C4-2B (cell line): ENCODE data around the gene MBOAT2.
"Not testable (repeated sequence)": the region's sequence is repeated elsewhere in the genome, so short reads cannot be mapped to it uniquely, and the experiment has no call there.

ENCODE experiments used
- ZFX ChIP-seq: fragments of 450-650 bp; IDR thresholded peaks from 2 replicates; pipeline ENCODE4 v1.6.1; 2017
- TF ChIP-seq, protein P1 (sequence below): fragments of 450-650 bp; conservative IDR thresholded peaks from 2 replicates; pipeline ENCODE4 v1.5.1; 2017; ENCODE audit warnings: mild to moderate bottlenecking

DNA sequence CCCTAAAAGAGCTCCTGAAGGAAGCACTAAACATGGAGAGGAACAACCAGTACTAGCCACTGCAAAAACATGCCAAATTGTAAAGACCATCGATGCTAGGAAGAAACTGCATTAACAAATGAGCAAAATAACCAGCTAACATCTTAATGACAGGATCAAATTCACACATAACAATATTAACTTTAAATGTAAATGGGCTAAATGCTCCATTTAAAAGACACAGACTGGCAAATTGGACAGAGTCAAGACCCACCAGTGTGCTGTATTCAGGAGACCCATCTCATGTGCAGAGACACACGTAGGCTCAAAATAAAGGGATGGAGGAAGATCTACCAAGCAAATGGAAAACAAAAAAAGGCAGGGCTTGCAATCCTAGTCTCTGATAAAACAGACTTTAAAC is 34.1 kb downstream of the MBOAT2 start:
- TF ChIP-seq, protein P1, sequence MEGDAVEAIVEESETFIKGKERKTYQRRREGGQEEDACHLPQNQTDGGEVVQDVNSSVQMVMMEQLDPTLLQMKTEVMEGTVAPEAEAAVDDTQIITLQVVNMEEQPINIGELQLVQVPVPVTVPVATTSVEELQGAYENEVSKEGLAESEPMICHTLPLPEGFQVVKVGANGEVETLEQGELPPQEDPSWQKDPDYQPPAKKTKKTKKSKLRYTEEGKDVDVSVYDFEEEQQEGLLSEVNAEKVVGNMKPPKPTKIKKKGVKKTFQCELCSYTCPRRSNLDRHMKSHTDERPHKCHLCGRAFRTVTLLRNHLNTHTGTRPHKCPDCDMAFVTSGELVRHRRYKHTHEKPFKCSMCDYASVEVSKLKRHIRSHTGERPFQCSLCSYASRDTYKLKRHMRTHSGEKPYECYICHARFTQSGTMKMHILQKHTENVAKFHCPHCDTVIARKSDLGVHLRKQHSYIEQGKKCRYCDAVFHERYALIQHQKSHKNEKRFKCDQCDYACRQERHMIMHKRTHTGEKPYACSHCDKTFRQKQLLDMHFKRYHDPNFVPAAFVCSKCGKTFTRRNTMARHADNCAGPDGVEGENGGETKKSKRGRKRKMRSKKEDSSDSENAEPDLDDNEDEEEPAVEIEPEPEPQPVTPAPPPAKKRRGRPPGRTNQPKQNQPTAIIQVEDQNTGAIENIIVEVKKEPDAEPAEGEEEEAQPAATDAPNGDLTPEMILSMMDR, result not testable (repeated sequence)
- not testable (repeated sequence) for TF ChIP-seq ZFX
